ENCODE data around the gene PTPRCAP. TPM values are rescaled to one million over a fixed set of nuclear protein-coding genes. Genes with fewer than 3 reads are reported as not detected.

PTPRCAP gene
- total and polyA plus RNA-seq, 10 of the 15 experiments (the other 5 are each of a cell fraction or from before 2014, with no cell fraction given): 4.7 to 266 (median 125) TPM

DNA sequence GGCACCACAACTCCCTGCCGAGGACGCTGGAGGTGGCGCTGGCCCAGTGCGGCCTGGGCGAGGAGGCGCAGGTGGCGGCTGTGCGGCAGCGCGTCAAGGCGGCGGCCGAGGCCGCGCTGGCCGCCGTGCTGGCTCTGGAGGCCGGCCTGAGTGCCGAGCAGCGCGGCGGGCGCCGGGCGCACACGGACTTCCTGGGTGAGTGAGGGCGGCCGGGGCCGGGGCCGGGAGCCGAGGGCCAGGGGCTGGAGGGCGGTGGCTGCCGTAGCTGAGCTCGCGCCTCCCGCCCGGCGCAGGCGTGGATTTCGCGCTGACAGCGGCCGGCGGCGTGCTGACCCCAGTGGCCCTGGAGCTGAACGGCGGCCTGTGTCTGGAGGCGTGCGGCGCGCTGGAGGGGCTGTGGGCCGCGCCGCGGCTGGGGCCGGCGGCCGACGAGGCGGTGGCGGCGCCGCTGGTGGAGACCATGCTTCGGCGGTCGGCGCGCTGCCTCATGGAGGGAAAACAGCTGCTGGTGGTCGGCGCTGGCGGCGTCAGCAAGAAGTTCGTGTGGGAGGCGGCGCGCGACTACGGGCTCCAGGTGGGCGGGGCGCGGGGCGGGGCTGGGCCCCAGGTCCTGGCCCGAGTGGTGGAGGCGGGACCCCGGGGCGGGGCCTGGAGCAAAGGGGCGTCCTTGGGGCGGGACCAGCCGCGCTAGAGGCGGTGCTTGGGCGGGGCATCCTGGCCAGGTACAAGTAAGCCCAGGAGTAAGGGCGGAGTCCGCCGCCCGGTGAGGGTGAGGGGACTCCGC is 16.6 kb downstream of the PTPRCAP start (continued):
- TF ChIP-seq RELB (IDR thresholded peaks at IDR 0.05; ENCODE audit: low read depth): no peak
- peak; percentile 59; the same call in 1 of the 2 replicates for TF ChIP-seq BACH1 (IDR thresholded peaks at IDR 0.05; ENCODE audit: borderline replicate concordance)
- no peak for TF ChIP-seq ZNF274 (IDR thresholded peaks at IDR 0.05; ENCODE audit: insufficient read depth, insufficient read length)
- no peak for TF ChIP-seq CHD4 (IDR thresholded peaks at IDR 0.05)
- TF ChIP-seq SUZ12 (IDR thresholded peaks at IDR 0.05; ENCODE audit: unreplicated experiment): no peak
- peak; percentile 91 for TF ChIP-seq GATAD2B (conservative IDR thresholded peaks at IDR 0.05; ENCODE audit: low read depth)
- no peak for TF ChIP-seq RFX5 (IDR thresholded peaks at IDR 0.05; ENCODE audit: low read depth, low read length)
- peak; percentile 80; the same call in 1 of the 2 replicates for TF ChIP-seq RB1 (IDR thresholded peaks at IDR 0.05; ENCODE audit: borderline replicate concordance)
- TF ChIP-seq, protein P1, sequence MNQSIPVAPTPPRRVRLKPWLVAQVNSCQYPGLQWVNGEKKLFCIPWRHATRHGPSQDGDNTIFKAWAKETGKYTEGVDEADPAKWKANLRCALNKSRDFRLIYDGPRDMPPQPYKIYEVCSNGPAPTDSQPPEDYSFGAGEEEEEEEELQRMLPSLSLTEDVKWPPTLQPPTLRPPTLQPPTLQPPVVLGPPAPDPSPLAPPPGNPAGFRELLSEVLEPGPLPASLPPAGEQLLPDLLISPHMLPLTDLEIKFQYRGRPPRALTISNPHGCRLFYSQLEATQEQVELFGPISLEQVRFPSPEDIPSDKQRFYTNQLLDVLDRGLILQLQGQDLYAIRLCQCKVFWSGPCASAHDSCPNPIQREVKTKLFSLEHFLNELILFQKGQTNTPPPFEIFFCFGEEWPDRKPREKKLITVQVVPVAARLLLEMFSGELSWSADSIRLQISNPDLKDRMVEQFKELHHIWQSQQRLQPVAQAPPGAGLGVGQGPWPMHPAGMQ (IDR thresholded peaks at IDR 0.05; ENCODE audit: borderline replicate concordance): no peak
- no peak for TF ChIP-seq HSF1 (IDR thresholded peaks at IDR 0.05; ENCODE audit: low read depth, low read length)
- no peak for TF ChIP-seq PML (IDR thresholded peaks at IDR 0.05; ENCODE audit: low read length)
- TF ChIP-seq, protein P2, sequence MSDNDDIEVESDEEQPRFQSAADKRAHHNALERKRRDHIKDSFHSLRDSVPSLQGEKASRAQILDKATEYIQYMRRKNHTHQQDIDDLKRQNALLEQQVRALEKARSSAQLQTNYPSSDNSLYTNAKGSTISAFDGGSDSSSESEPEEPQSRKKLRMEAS (IDR thresholded peaks at IDR 0.05; ENCODE audit: low read depth, low read length): peak; percentile 35; the same call in 1 of the 2 replicates
- TF ChIP-seq RAD51 (IDR thresholded peaks at IDR 0.05): no peak
- no peak for TF ChIP-seq TCF7 (IDR thresholded peaks at IDR 0.05; ENCODE audit: borderline replicate concordance)
- no peak for TF ChIP-seq KLF5 (IDR thresholded peaks at IDR 0.05; ENCODE audit: partially characterized antibody)
- no peak for TF ChIP-seq ASH2L (IDR thresholded peaks at IDR 0.05; ENCODE audit: borderline replicate concordance, low read depth)
- TF ChIP-seq, protein P3, sequence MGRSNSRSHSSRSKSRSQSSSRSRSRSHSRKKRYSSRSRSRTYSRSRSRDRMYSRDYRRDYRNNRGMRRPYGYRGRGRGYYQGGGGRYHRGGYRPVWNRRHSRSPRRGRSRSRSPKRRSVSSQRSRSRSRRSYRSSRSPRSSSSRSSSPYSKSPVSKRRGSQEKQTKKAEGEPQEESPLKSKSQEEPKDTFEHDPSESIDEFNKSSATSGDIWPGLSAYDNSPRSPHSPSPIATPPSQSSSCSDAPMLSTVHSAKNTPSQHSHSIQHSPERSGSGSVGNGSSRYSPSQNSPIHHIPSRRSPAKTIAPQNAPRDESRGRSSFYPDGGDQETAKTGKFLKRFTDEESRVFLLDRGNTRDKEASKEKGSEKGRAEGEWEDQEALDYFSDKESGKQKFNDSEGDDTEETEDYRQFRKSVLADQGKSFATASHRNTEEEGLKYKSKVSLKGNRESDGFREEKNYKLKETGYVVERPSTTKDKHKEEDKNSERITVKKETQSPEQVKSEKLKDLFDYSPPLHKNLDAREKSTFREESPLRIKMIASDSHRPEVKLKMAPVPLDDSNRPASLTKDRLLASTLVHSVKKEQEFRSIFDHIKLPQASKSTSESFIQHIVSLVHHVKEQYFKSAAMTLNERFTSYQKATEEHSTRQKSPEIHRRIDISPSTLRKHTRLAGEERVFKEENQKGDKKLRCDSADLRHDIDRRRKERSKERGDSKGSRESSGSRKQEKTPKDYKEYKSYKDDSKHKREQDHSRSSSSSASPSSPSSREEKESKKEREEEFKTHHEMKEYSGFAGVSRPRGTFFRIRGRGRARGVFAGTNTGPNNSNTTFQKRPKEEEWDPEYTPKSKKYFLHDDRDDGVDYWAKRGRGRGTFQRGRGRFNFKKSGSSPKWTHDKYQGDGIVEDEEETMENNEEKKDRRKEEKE (IDR thresholded peaks at IDR 0.05): no peak
- TF ChIP-seq CEBPB (IDR thresholded peaks at IDR 0.05; ENCODE audit: borderline replicate concordance in 1 of 2, low read depth in 2 of 2, low read length in 2 of 2): no peak

All from GM12878 (cell line).